ENCODE results near the gene ATP5F1A. TPM values are rescaled to one million over a fixed set of nuclear protein-coding genes. Genes with fewer than 3 reads are reported as not detected.

ATP5F1A gene
- total RNA-seq, 1 experiment from 2014 or later, result 625 TPM

DNA sequence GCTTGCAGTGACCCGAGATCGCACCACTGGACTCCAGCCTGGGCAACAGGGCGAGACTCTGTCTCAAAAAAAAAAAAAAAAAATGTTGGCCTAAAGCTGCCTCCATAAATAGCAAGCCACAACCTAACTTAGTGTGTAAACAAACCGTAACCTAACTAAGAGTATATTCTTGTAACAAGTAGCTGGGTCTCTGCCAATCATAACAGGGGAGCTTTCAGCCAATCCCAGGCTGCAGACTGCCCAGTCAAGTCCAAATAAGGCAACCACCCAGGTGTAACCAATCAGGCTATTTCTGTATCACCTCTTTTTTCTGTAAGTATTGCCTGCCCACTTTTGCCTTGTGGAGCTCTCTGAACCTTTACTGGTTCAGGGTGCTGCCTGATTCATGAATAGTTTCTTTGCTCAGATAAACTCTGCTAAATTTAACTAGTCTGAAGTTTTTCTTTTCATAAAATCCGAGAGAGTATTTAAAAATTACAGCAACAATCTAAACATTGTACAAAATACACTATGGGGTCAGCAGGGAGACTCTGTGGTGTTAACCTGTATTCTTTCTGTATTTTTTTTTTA is 30.6 kb downstream of the ATP5F1A start:
- Histone ChIP-seq H3K27ac (ENCODE audit: insufficient read length, low read depth, low read length) (no peak overlapping the region), H2AK5ac (ENCODE audit: insufficient read length, low read length) (no peak overlapping the region), H2BK120ac (ENCODE audit: low read depth, low read length, poor library complexity, severe bottlenecking) (no peak overlapping the region), H3K9ac (ENCODE audit: extremely low read depth, insufficient read length, low read length) (no peak overlapping the region), H2BK5ac (ENCODE audit: insufficient read length, low read length) (no peak overlapping the region), H3T11ph (ENCODE audit: low read length) (no peak overlapping the region), H2AFZ (ENCODE audit: low read length) (no peak overlapping the region), H3K4me1 (ENCODE audit: insufficient read depth, low read length) (no peaks in the 10 kb centered on the region), H4K20me1 (ENCODE audit: control insufficient read depth, insufficient read depth, insufficient read length) (no peaks in the 10 kb centered on the region), H3K23ac (ENCODE audit: insufficient read length, low read depth, low read length) (no peak overlapping the region), H3K9me3 (ENCODE audit: control insufficient read depth, low read depth, low read length) (no peaks in the 10 kb centered on the region), H3K14ac (ENCODE audit: insufficient read depth, low read length) (no peak overlapping the region), H3K4me2 (ENCODE audit: insufficient read depth, insufficient read length, low read length) (no peak overlapping the region), H2BK20ac (ENCODE audit: low read depth, low read length, poor library complexity, severe bottlenecking) (no peak overlapping the region), H4K5ac (ENCODE audit: insufficient read length, low read depth, low read length) (no peak overlapping the region), H3K18ac (ENCODE audit: insufficient read length, low read depth, low read length) (no peak overlapping the region), H3K79me2 (ENCODE audit: insufficient read depth, low read length) (no peaks in the 10 kb centered on the region), H2BK12ac (ENCODE audit: insufficient read length, low read depth, low read length) (no peak overlapping the region), H4K8ac (replicated peaks; ENCODE audit: insufficient read length, low read depth, low read length) (no peak overlapping the region), H2BK15ac (ENCODE audit: low read depth, low read length) (no peak overlapping the region), H3K27me3 (ENCODE audit: insufficient read depth, low read length) (peaks cover 5% of the 10 kb centered on the region), H4K91ac (ENCODE audit: insufficient read length, low read depth, low read length) (no peak overlapping the region), H3K4ac (ENCODE audit: low read depth, low read length) (no peak overlapping the region), H3K79me1 (ENCODE audit: insufficient read depth, low read depth, low read length, poor library complexity, severe bottlenecking) (no peaks in the 10 kb centered on the region), H3K23me2 (ENCODE audit: insufficient read length, low read depth, low read length, poor library complexity, severe bottlenecking) (peaks cover 10% of the 10 kb centered on the region), H3K56ac (ENCODE audit: insufficient read length, low read depth, low read length) (no peak overlapping the region)
- no peak for DNase-seq
- TF ChIP-seq CTCF (conservative IDR thresholded peaks at IDR 0.05), result no peak
- Mint-ChIP-seq H3K4me1 (peaks cover 2 to 6% of the 10 kb centered on the region in 2 experiments), H3K27ac (no peak overlapping the region), H3K9me3 (0 out of 5 replicates have a peak, but pooled peaks cover 0 to 1% of the 10 kb centered on the region in 2 experiments), H3K27me3 (ENCODE audit: low read depth) (peaks cover 24% of the 10 kb centered on the region), H3K36me3 (ENCODE audit: insufficient read depth in 1 of 3, low read depth in 3 of 3) (no peaks in the 10 kb centered on the region), H3K4me3 (no peak overlapping the region)
- no CpG with 5 or more reads among the region's 5 CpGs for WGBS (ENCODE audit: extremely low coverage, insufficient read length, low lambda C conversion rate)
